ENCODE data around the gene MTFR1L. TPM values are rescaled to one million over a fixed set of nuclear protein-coding genes. Genes with fewer than 3 reads are reported as not detected.

MTFR1L gene
- total and polyA plus RNA-seq, 9 of the 15 experiments (the other 6 are each of a cell fraction or from before 2014, with no cell fraction given) = 41.4 to 98.5 (median 53.7) TPM

- DNase-seq (ENCODE audit: extremely low read depth in 1 of 4, low spot score in 3 of 4) (no peak), ATAC-seq (no peak), FAIRE-seq (no peak)
- H4K20me1 ChIP-seq (replicated peaks; ENCODE audit: control insufficient read depth, insufficient read depth, low read length) = no peaks in the 10 kb centered on the region
- no peak overlapping the region for H2AFZ ChIP-seq (ENCODE audit: low read depth, low read length)
- H3K4me3 ChIP-seq = no peak overlapping the region
- no TSS peak for BruUV-seq (replicated peaks)
- H3K36me3 ChIP-seq (ENCODE audit: control insufficient read depth, insufficient read depth, low read length) = peaks cover 11% of the 10 kb centered on the region; the same call in 1 of the 3 replicates
- intact Hi-C loops (cut with micrococcal nuclease) = no loop called here
- H3K9me1 ChIP-seq (ENCODE audit: control insufficient read depth, insufficient read depth, low read length) = no peaks in the 10 kb centered on the region
- CTCF ChIA-PET (ENCODE audit: low intra/inter-chr PET ratio) = no interaction called here
- H3K27me3 ChIP-seq (ENCODE audit: control insufficient read depth in 2 of 2, insufficient read depth in 2 of 2, low read length in 2 of 2) = no peaks in the 10 kb centered on the region
- in situ Hi-C loops (cut with MboI) = no loop called here
- H3K27ac ChIP-seq (ENCODE audit: extremely low read depth, low read depth, low read length) = no peak overlapping the region
- H3K9ac ChIP-seq (ENCODE audit: insufficient read depth in 1 of 2, low read depth in 2 of 2, low read length in 2 of 2) = peak overlapping the region in 1 of 2 experiments; percentile 31; a peak in 1 of 4 replicates
- whole genome bisulfite sequencing (ENCODE audit: insufficient coverage, low coverage, missing lambda C conversion rate) = 45% methylated on average over 9 of the region's 9 CpGs
- H3K79me2 ChIP-seq (ENCODE audit: control insufficient read depth, insufficient read depth, low read length) = no peaks in the 10 kb centered on the region
- no peaks in the 10 kb centered on the region for H3K9me3 ChIP-seq (replicated peaks; ENCODE audit: control insufficient read depth, insufficient read depth, low read depth, low read length)
- TF ChIP-seq BRF1 (IDR thresholded peaks at IDR 0.05; ENCODE audit: borderline replicate concordance, extremely low read depth, insufficient read length) (no peak), ELF1 (tag; IDR thresholded peaks at IDR 0.05) (no peak), HOXB6 (CRISPR knock-in tag; IDR thresholded peaks at IDR 0.05; ENCODE audit: borderline replicate concordance) (no peak), IFI16 (CRISPR knock-in tag; IDR thresholded peaks at IDR 0.05) (no peak), HSF4 (CRISPR knock-in tag; IDR thresholded peaks at IDR 0.05; ENCODE audit: borderline replicate concordance) (no peak), NCOA4 (IDR thresholded peaks at IDR 0.05; ENCODE audit: partially characterized antibody) (no peak), SIX5 (IDR thresholded peaks at IDR 0.05; ENCODE audit: borderline replicate concordance in 1 of 2, insufficient read depth in 1 of 2, low read depth in 1 of 2, low read length in 2 of 2) (no peak), HNRNPLL (IDR thresholded peaks at IDR 0.05; ENCODE audit: low read depth, low read length, poor library complexity, severe bottlenecking) (no peak), ZNF3 (CRISPR knock-in tag; IDR thresholded peaks at IDR 0.05) (no peak), TCF7 (IDR thresholded peaks at IDR 0.05; ENCODE audit: borderline replicate concordance) (no peak), RNF2 (IDR thresholded peaks at IDR 0.05) (no peak), ZC3H11A (IDR thresholded peaks at IDR 0.05; ENCODE audit: low read depth, low read length) (no peak), FOXK1 (CRISPR knock-in tag; IDR thresholded peaks at IDR 0.05; ENCODE audit: borderline replicate concordance) (no peak)
- TF ChIP-seq, protein P1, sequence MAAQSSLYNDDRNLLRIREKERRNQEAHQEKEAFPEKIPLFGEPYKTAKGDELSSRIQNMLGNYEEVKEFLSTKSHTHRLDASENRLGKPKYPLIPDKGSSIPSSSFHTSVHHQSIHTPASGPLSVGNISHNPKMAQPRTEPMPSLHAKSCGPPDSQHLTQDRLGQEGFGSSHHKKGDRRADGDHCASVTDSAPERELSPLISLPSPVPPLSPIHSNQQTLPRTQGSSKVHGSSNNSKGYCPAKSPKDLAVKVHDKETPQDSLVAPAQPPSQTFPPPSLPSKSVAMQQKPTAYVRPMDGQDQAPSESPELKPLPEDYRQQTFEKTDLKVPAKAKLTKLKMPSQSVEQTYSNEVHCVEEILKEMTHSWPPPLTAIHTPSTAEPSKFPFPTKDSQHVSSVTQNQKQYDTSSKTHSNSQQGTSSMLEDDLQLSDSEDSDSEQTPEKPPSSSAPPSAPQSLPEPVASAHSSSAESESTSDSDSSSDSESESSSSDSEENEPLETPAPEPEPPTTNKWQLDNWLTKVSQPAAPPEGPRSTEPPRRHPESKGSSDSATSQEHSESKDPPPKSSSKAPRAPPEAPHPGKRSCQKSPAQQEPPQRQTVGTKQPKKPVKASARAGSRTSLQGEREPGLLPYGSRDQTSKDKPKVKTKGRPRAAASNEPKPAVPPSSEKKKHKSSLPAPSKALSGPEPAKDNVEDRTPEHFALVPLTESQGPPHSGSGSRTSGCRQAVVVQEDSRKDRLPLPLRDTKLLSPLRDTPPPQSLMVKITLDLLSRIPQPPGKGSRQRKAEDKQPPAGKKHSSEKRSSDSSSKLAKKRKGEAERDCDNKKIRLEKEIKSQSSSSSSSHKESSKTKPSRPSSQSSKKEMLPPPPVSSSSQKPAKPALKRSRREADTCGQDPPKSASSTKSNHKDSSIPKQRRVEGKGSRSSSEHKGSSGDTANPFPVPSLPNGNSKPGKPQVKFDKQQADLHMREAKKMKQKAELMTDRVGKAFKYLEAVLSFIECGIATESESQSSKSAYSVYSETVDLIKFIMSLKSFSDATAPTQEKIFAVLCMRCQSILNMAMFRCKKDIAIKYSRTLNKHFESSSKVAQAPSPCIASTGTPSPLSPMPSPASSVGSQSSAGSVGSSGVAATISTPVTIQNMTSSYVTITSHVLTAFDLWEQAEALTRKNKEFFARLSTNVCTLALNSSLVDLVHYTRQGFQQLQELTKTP (IDR thresholded peaks at IDR 0.05; ENCODE audit: low read depth in 1 of 2, partially characterized antibody in 2 of 2) = no peak
- TF ChIP-seq, protein P2, sequence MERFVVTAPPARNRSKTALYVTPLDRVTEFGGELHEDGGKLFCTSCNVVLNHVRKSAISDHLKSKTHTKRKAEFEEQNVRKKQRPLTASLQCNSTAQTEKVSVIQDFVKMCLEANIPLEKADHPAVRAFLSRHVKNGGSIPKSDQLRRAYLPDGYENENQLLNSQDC (CRISPR knock-in tag; IDR thresholded peaks at IDR 0.05) = no peak
- peaks cover 23 to 36% of the 10 kb centered on the region in 2 experiments for H3K4me1 ChIP-seq (replicated peaks in 1 of 2; ENCODE audit: control insufficient read depth in 2 of 2, insufficient read depth in 2 of 2, low read length in 2 of 2)
- POLR2A ChIA-PET = interaction anchor here (0.6 to 0.8 kb wide), 3 partner anchors 9 to 250 kb away, joined by 3 read pairs; partner anchors contain the start of gene PAQR7
- H3K4me2 ChIP-seq (ENCODE audit: insufficient read depth, low read length) = no peak overlapping the region
Observed at GRCh38 chr1:25867210-25867991, 47.6 kb downstream of the MTFR1L start.
